GM12878 (cell line): ENCODE data around the gene SIN3B. TPM values are rescaled to one million over a fixed set of nuclear protein-coding genes. Genes with fewer than 3 reads are reported as not detected.
A peak's percentile ranks its signal among the peaks of the same experiment; 100 is the strongest.

ENCODE experiments used
- ATAC-seq: fragments of 200-7000 bp; cut with Tn5 transposase; 3 replicates; pipeline ENCODE4 v1.9.1; 2020; ENCODE audit warnings: mild to moderate bottlenecking, moderate library complexity
- BruUV-seq: library from RNA; stranded (reverse); fragments of 400-500 nt; replicated peaks from 2 replicates; lab custom pipeline; 2021; lab: Mats Ljungman, UMichigan
- CTCF ChIA-PET: fragments of 300-600 bp; sonication (Branson Sonifier 250); formaldehyde crosslinking; extraction: SDS; loops from one replicate; lab custom pipeline; 2021; ENCODE audit warnings: inconsistent platforms; lab: Yijun Ruan, JAX
- POLR2A ChIA-PET: fragments of 350-600 bp; formaldehyde crosslinking; extraction: SDS; loops from one replicate; lab custom pipeline; 2021; ENCODE audit warnings: inconsistent platforms; lab: Charles Lee
- RAD21 ChIA-PET: fragments of 300-600 bp; sonication (Branson Sonifier 250); formaldehyde crosslinking; loops from one replicate; lab custom pipeline; 2023; ENCODE audit warnings: antibody characterized with exemption; ENCODE audit not compliant: unreplicated experiment; lab: Charles Lee
- SMC1A ChIA-PET: fragments of 300-600 bp; sonication (Branson Sonifier 250); formaldehyde crosslinking; loops from one replicate; lab custom pipeline; 2023; ENCODE audit not compliant: unreplicated experiment, uncharacterized antibody; lab: Charles Lee
- DNase-seq: peaks from one replicate; pipeline ENCODE4 v3.0.0-alpha.2; 2011; ENCODE audit warnings: low read depth, low spot score
- FAIRE-seq: peaks from 3 replicates; lab custom pipeline; 2011; peaks lifted over from hg19 to GRCh38; lab: Jason Lieb, UNC
- H2AFZ ChIP-seq: 2 replicates; pipeline ENCODE4 v1.6.0; 2011; ENCODE audit warnings: low read depth, low read length, control low read depth; ENCODE audit not compliant: control insufficient read depth
- H3K27ac ChIP-seq: 2 replicates; pipeline ENCODE4 v1.5.1; 2011; ENCODE audit warnings: control low read depth; ENCODE audit not compliant: control insufficient read depth, insufficient read depth
- H3K27me3 ChIP-seq, 2 experiments: replicated peaks in 1 of 2; 2 replicates each; pipeline versions ENCODE4 v1.6.0 to v1.6.1; 2011; ENCODE audit warnings: low read length in 1 of 2; ENCODE audit not compliant: control insufficient read depth in 2 of 2, insufficient read depth in 2 of 2
- H3K36me3 ChIP-seq, 2 experiments: 2 replicates each; pipeline ENCODE4 v1.5.1; 2011; ENCODE audit warnings: low read length in 1 of 2; ENCODE audit not compliant: control insufficient read depth in 2 of 2, insufficient read depth in 2 of 2
- H3K4me1 ChIP-seq: 2 replicates; pipeline ENCODE4 v1.6.1; 2011; ENCODE audit warnings: mild to moderate bottlenecking, low read length, moderate library complexity, mixed read lengths; ENCODE audit not compliant: control insufficient read depth, insufficient read depth
- H3K4me2 ChIP-seq: 2 replicates; pipeline ENCODE4 v1.6.0; 2011; ENCODE audit warnings: control low read depth; ENCODE audit not compliant: control insufficient read depth, insufficient read depth
- H3K4me3 ChIP-seq: fragments of 200-600 bp; sonication (generic); 2 replicates; pipeline ENCODE4 v1.5.1; 2016
- H3K79me2 ChIP-seq: 2 replicates; pipeline ENCODE4 v1.6.0; 2011; ENCODE audit warnings: low read length; ENCODE audit not compliant: control insufficient read depth, insufficient read depth
- H3K9ac ChIP-seq: 2 replicates; pipeline ENCODE4 v1.8.0; 2011; ENCODE audit warnings: low read length, control low read depth, mixed read lengths; ENCODE audit not compliant: control insufficient read depth, insufficient read depth
- H3K9me3 ChIP-seq: replicated peaks from 3 replicates; pipeline ENCODE4 v1.5.1; 2011; ENCODE audit warnings: mild to moderate bottlenecking, low read length; ENCODE audit not compliant: control insufficient read depth, insufficient read depth
- H4K20me1 ChIP-seq: 2 replicates; pipeline ENCODE4 v1.6.0; 2011; ENCODE audit not compliant: control insufficient read depth, insufficient read depth
- YBX1 ChIP-seq: fragments of 450-650 bp; IDR thresholded peaks from 2 replicates; pipeline ENCODE4 v1.6.1; 2016; ENCODE audit warnings: antibody characterized with exemption
- ZNF207 ChIP-seq: fragments of 450-650 bp; IDR thresholded peaks from 2 replicates; pipeline ENCODE4 v1.6.1; 2014; ENCODE audit warnings: antibody characterized with exemption, mild to moderate bottlenecking, borderline replicate concordance
- WGBS: methylation state at CpG from one replicate; pipeline ENCODE4 v1.1.6; 2016; ENCODE audit warnings: low lambda C conversion rate; ENCODE audit not compliant: insufficient replicate concordance, insufficient coverage; ENCODE audit errors: missing lambda C conversion rate; 5-methylcytosine and 5-hydroxymethylcytosine counted together
- in situ Hi-C: fragments of 300-500 bp; cut with MboI; formaldehyde crosslinking; loops from 9 replicates; pipeline ENCODE4 v1.14.3; 2018; ENCODE audit warnings: mixed read lengths
- intact Hi-C: fragments of 100-400 bp; cut with micrococcal nuclease; formaldehyde crosslinking; loops from one replicate; pipeline ENCODE4 v1.14.2; 2022; ENCODE audit not compliant: unreplicated experiment
- polyA plus RNA-seq, 11 experiments: library from polyadenylated mRNA; depleted of rRNA in 4 of 11; unstranded in 6 of 11; stranded (reverse) in 5 of 11; fragments of >200 nt; fragmentation: Nextera tagmentation in 4 of 11; fragmentation: Illumina TruSeq in 1 of 11; extraction: Ambion mirVana in 4 of 11; extraction: Trizol in 1 of 11; gene quantifications; 1 replicate in 1 of 11; 2 replicates in 10 of 11; pipeline versions ENCODE4 v1.2.1 to v1.2.3, GENCODE V29; 2011 to 2016; ENCODE audit warnings: inconsistent platforms in 2 of 11, missing spikeins in 2 of 11, low read depth in 1 of 11
- total RNA-seq, 4 experiments: library from RNA; depleted of rRNA in 3 of 4; stranded (reverse); fragments of >200 nt in 3 of 4; fragmentation: Illumina TruSeq in 1 of 4; extraction: Trizol in 1 of 4; gene quantifications; 2 replicates each; pipeline versions ENCODE4 v1.2.1 to v1.2.3, GENCODE V29; 2013 to 2021
- TF ChIP-seq, protein P1 (sequence below): fragments of 450-650 bp; conservative IDR thresholded peaks from 2 replicates; pipeline ENCODE4 v1.6.1; 2017; ENCODE audit warnings: mild to moderate bottlenecking, moderate library complexity
- TF ChIP-seq, protein P2 (sequence below): fragments of 450-650 bp; IDR thresholded peaks from 2 replicates; pipeline ENCODE4 v1.6.1; 2017; ENCODE audit warnings: mild to moderate bottlenecking, moderate library complexity

Gene SIN3B
- total and polyA plus RNA-seq, 10 of the 15 experiments (the other 5 are each of a cell fraction or from before 2014, with no cell fraction given), result 0.68 to 34.5 (median 15.8) TPM

DNA sequence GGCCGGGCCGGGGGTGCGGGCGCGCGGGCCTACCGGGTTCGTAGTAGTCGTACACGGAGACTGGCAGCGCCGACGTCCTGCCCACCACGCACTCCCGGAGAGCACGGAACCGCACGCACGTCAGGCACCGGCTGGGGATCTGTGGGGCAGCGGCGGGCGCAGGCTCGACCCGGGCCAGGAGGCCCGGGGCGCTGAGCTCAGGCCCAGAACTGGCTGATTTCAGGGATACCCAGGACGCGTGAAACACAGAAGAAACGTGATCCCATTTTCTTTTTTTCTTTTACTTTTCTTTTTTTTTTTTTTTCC is 68.6 kb downstream of the SIN3B start:
- ChIA-PET SMC1A (no interaction called here), RAD21 (no interaction called here), POLR2A (interaction anchor here (0.7 kb wide), 2 partner anchors 456 to 1554 kb away, joined by 3 to 4 read pairs; no protein-coding TSS in a partner anchor), CTCF (interaction anchor here (0.7 to 1.6 kb wide), 2 partner anchors 62 to 134 kb away, joined by 8 read pairs; no protein-coding TSS in a partner anchor)
- no peak overlapping the region; the same call in 1 of the 2 replicates for H3K27ac ChIP-seq
- H2AFZ ChIP-seq, result peak overlapping the region; percentile 83
- H3K79me2 ChIP-seq, result no peaks in the 10 kb centered on the region
- peaks cover 41% of the 10 kb centered on the region for H3K4me1 ChIP-seq
- H3K9ac ChIP-seq, result peak overlapping the region; percentile 45; the same call in 1 of the 2 replicates
- intact Hi-C loops (loop anchor here (2.0 to 10.0 kb wide), 4 partner anchors 61 to 407 kb away; partner anchors contain the start of genes ABHD8, DDA1 and MRPL34), in situ Hi-C loops (no loop called here)
- no TSS peak for BruUV-seq
- H3K36me3 ChIP-seq, result no peaks in the 10 kb centered on the region
- H3K9me3 ChIP-seq, result no peaks in the 10 kb centered on the region; the same call in 2 of the 3 replicates
- FAIRE-seq (no peak), ATAC-seq (no peak), DNase-seq (no peak)
- peak overlapping the region; percentile 90; the same call in 1 of the 2 replicates for H3K4me3 ChIP-seq
- TF ChIP-seq, protein P1, sequence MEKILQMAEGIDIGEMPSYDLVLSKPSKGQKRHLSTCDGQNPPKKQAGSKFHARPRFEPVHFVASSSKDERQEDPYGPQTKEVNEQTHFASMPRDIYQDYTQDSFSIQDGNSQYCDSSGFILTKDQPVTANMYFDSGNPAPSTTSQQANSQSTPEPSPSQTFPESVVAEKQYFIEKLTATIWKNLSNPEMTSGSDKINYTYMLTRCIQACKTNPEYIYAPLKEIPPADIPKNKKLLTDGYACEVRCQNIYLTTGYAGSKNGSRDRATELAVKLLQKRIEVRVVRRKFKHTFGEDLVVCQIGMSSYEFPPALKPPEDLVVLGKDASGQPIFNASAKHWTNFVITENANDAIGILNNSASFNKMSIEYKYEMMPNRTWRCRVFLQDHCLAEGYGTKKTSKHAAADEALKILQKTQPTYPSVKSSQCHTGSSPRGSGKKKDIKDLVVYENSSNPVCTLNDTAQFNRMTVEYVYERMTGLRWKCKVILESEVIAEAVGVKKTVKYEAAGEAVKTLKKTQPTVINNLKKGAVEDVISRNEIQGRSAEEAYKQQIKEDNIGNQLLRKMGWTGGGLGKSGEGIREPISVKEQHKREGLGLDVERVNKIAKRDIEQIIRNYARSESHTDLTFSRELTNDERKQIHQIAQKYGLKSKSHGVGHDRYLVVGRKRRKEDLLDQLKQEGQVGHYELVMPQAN, result 0 out of 2 replicates have a peak, but pooled peaks have one; percentile 7
- TF ChIP-seq, protein P2, sequence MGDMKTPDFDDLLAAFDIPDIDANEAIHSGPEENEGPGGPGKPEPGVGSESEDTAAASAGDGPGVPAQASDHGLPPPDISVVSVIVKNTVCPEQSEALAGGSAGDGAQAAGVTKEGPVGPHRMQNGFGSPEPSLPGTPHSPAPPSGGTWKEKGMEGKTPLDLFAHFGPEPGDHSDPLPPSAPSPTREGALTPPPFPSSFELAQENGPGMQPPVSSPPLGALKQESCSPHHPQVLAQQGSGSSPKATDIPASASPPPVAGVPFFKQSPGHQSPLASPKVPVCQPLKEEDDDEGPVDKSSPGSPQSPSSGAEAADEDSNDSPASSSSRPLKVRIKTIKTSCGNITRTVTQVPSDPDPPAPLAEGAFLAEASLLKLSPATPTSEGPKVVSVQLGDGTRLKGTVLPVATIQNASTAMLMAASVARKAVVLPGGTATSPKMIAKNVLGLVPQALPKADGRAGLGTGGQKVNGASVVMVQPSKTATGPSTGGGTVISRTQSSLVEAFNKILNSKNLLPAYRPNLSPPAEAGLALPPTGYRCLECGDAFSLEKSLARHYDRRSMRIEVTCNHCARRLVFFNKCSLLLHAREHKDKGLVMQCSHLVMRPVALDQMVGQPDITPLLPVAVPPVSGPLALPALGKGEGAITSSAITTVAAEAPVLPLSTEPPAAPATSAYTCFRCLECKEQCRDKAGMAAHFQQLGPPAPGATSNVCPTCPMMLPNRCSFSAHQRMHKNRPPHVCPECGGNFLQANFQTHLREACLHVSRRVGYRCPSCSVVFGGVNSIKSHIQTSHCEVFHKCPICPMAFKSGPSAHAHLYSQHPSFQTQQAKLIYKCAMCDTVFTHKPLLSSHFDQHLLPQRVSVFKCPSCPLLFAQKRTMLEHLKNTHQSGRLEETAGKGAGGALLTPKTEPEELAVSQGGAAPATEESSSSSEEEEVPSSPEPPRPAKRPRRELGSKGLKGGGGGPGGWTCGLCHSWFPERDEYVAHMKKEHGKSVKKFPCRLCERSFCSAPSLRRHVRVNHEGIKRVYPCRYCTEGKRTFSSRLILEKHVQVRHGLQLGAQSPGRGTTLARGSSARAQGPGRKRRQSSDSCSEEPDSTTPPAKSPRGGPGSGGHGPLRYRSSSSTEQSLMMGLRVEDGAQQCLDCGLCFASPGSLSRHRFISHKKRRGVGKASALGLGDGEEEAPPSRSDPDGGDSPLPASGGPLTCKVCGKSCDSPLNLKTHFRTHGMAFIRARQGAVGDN, result 0 out of 2 replicates have a peak, but pooled peaks have one; percentile 8
- TF ChIP-seq ZNF207 (0 out of 2 replicates have a peak, but pooled peaks have one; percentile 9), YBX1 (no peak)
- H3K27me3 ChIP-seq, result no peaks in the 10 kb centered on the region
- 25% methylated on average over 14 of the region's 30 CpGs for WGBS
- H3K4me2 ChIP-seq, result peak overlapping the region; percentile 85
- H4K20me1 ChIP-seq, result no peaks in the 10 kb centered on the region
